ENCODE measurements around the gene PLEKHG4.

- TF ChIP-seq CTCF (IDR thresholded peaks at IDR 0.05) (no peak), POLR2A (IDR thresholded peaks at IDR 0.05) (no peak)
Measured at GRCh38 chr16:67246756-67247191, 32.6 kb upstream of the PLEKHG4 start.
